GM12878 (cell line): ENCODE measurements around the gene YY1. TPM values are rescaled to one million over a fixed set of nuclear protein-coding genes. Genes with fewer than 3 reads are reported as not detected.

Source experiments
- BMI1 ChIP-seq: fragments of 450-650 bp; IDR thresholded peaks from 2 replicates; pipeline ENCODE4 v1.6.1; 2016; ENCODE audit warnings: mild to moderate bottlenecking, moderate library complexity, borderline replicate concordance
- BRCA1 ChIP-seq: IDR thresholded peaks from 2 replicates; pipeline ENCODE4 v1.6.1; 2011; ENCODE audit warnings: low read depth, low read length, improper control_type of control experiment
- CBX5 ChIP-seq: sonication (generic); IDR thresholded peaks from 2 replicates; pipeline ENCODE4 v1.6.1; 2016; ENCODE audit warnings: low read depth, moderate library complexity, mild to moderate bottlenecking, inconsistent platforms
- CREM ChIP-seq: IDR thresholded peaks from 2 replicates; pipeline ENCODE4 v1.6.1; 2014; ENCODE audit warnings: antibody characterized with exemption, low read depth
- ESRRA ChIP-seq: IDR thresholded peaks from 2 replicates; pipeline ENCODE4 v1.6.1; 2012; ENCODE audit warnings: mild to moderate bottlenecking, low read length, improper control_type of control experiment
- HDAC6 ChIP-seq: fragments of 200-600 bp; sonication (generic); IDR thresholded peaks from one replicate; pipeline ENCODE4 v1.8.0; 2017; ENCODE audit warnings: antibody characterized with exemption; ENCODE audit not compliant: unreplicated experiment
- IRF4 ChIP-seq: IDR thresholded peaks from 2 replicates; pipeline ENCODE4 v1.6.1; 2011; ENCODE audit warnings: low read depth, low read length
- POLR2AphosphoS2 ChIP-seq: IDR thresholded peaks from 2 replicates; pipeline ENCODE4 v1.6.1; 2011; ENCODE audit warnings: low read depth, mild to moderate bottlenecking, low read length, improper control_type of control experiment, moderate library complexity
- POLR2AphosphoS5 ChIP-seq: IDR thresholded peaks from 2 replicates; pipeline ENCODE4 v1.6.1; 2011; ENCODE audit warnings: mild to moderate bottlenecking, low read length, inconsistent platforms
- POU2F2 ChIP-seq: IDR thresholded peaks from 3 replicates; pipeline ENCODE4 v1.6.1; 2011; ENCODE audit warnings: low read depth, mild to moderate bottlenecking, low read length, borderline replicate concordance
- RUNX3 ChIP-seq: IDR thresholded peaks from 2 replicates; pipeline ENCODE4 v1.6.1; 2012; ENCODE audit warnings: low read length, inconsistent platforms
- SIX5 ChIP-seq: IDR thresholded peaks from 2 replicates; pipeline ENCODE4 v1.6.1; 2011; ENCODE audit warnings: mild to moderate bottlenecking, low read depth, low read length, moderate library complexity; ENCODE audit not compliant: severe bottlenecking
- SMAD1 ChIP-seq: fragments of 450-650 bp; IDR thresholded peaks from 2 replicates; pipeline ENCODE4 v1.6.1; 2018; ENCODE audit warnings: mild to moderate bottlenecking, low read depth; ENCODE audit not compliant: partially characterized antibody
- SREBF1 ChIP-seq: IDR thresholded peaks from 2 replicates; pipeline ENCODE4 v1.6.1; 2012; ENCODE audit warnings: mild to moderate bottlenecking, low read length
- STAT1 ChIP-seq: fragments of 450-650 bp; conservative IDR thresholded peaks from 2 replicates; pipeline ENCODE4 v1.6.1; 2014; ENCODE audit warnings: antibody characterized with exemption, mild to moderate bottlenecking
- polyA plus RNA-seq, 11 experiments: library from polyadenylated mRNA; depleted of rRNA in 4 of 11; unstranded in 6 of 11; stranded (reverse) in 5 of 11; fragments of >200 nt; fragmentation: Nextera tagmentation in 4 of 11; fragmentation: Illumina TruSeq in 1 of 11; extraction: Ambion mirVana in 4 of 11; extraction: Trizol in 1 of 11; gene quantifications; 1 replicate in 1 of 11; 2 replicates in 10 of 11; pipeline versions ENCODE4 v1.2.1 to v1.2.3, GENCODE V29; 2011 to 2016; ENCODE audit warnings: inconsistent platforms in 2 of 11, missing spikeins in 2 of 11, low read depth in 1 of 11
- total RNA-seq, 4 experiments: library from RNA; depleted of rRNA in 3 of 4; stranded (reverse); fragments of >200 nt in 3 of 4; fragmentation: Illumina TruSeq in 1 of 4; extraction: Trizol in 1 of 4; gene quantifications; 2 replicates each; pipeline versions ENCODE4 v1.2.1 to v1.2.3, GENCODE V29; 2013 to 2021
- TF ChIP-seq, protein P1 (sequence below): fragments of 450-650 bp; IDR thresholded peaks from 2 replicates; pipeline ENCODE4 v1.6.1; 2017; ENCODE audit warnings: mild to moderate bottlenecking
- TF ChIP-seq, protein P2 (sequence below): fragments of 150-350 bp; IDR thresholded peaks from 2 replicates; pipeline ENCODE4 v1.6.1; 2016; ENCODE audit warnings: low read depth, low read length
- TF ChIP-seq, protein P3 (sequence below): IDR thresholded peaks from 2 replicates; pipeline ENCODE4 v1.6.1; 2011; ENCODE audit warnings: low read depth, low read length, improper control_type of control experiment, borderline replicate concordance
- TF ChIP-seq, protein P4 (sequence below): fragments of 450-650 bp; IDR thresholded peaks from 2 replicates; pipeline ENCODE4 v1.6.1; 2016; ENCODE audit warnings: mild to moderate bottlenecking
- TF ChIP-seq, protein P5 (sequence below): fragments of 450-650 bp; formaldehyde crosslinking; IDR thresholded peaks from 2 replicates; pipeline ENCODE4 v1.5.0; 2022; ENCODE audit warnings: mild to moderate bottlenecking, missing genetic modification characterization

YY1 gene
- total and polyA plus RNA-seq, 10 of the 15 experiments (the other 5 are each of a cell fraction or from before 2014, with no cell fraction given) = 23.7 to 74.0 (median 39.9) TPM

DNA sequence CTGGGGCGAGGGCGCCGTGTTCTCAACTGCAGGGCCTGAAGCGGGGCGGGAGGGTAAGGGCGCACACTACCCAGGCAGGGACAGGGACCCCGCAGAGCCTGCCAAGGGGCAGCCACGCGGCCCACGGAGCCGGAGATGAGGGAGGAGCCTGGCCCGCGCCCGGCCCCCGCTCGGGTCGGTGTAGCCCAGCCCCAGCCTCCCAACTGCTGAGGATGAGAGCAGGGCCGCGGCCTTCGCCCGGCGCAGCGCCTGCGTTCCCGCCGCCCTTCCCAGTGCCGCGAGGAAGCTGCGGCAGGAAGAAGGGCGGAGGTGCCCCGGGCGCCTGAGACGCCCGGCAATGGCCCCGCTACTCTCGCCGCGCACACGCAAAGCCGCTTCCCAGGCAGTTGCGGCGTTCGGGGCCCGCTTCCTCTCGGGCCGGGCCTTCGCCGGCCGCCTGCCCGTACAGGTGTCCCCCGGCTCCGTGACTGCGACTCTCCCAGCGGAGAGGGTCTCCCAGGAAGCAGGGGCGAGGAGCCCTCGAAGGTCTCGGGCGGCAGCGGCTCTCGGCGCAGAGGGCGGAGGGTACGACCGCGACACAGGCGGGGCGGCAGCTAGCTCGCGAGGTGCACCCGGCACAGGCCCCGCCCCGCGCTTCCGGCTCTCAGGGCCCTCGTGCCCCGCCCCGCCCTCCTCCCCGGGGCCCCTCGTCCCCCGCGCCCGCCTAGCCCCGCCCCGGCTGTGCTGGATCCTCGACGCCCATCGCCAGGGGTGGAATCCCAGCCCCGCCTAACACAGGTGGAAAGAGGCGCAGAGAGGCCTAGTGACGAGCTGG is 24.8 kb upstream of the YY1 start (continued):
- TF ChIP-seq POU2F2 = peak; percentile 76; the same call in 2 of the 3 replicates
- TF ChIP-seq, protein P1, sequence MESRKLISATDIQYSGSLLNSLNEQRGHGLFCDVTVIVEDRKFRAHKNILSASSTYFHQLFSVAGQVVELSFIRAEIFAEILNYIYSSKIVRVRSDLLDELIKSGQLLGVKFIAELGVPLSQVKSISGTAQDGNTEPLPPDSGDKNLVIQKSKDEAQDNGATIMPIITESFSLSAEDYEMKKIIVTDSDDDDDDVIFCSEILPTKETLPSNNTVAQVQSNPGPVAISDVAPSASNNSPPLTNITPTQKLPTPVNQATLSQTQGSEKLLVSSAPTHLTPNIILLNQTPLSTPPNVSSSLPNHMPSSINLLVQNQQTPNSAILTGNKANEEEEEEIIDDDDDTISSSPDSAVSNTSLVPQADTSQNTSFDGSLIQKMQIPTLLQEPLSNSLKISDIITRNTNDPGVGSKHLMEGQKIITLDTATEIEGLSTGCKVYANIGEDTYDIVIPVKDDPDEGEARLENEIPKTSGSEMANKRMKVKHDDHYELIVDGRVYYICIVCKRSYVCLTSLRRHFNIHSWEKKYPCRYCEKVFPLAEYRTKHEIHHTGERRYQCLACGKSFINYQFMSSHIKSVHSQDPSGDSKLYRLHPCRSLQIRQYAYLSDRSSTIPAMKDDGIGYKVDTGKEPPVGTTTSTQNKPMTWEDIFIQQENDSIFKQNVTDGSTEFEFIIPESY = no peak
- TF ChIP-seq, protein P2, sequence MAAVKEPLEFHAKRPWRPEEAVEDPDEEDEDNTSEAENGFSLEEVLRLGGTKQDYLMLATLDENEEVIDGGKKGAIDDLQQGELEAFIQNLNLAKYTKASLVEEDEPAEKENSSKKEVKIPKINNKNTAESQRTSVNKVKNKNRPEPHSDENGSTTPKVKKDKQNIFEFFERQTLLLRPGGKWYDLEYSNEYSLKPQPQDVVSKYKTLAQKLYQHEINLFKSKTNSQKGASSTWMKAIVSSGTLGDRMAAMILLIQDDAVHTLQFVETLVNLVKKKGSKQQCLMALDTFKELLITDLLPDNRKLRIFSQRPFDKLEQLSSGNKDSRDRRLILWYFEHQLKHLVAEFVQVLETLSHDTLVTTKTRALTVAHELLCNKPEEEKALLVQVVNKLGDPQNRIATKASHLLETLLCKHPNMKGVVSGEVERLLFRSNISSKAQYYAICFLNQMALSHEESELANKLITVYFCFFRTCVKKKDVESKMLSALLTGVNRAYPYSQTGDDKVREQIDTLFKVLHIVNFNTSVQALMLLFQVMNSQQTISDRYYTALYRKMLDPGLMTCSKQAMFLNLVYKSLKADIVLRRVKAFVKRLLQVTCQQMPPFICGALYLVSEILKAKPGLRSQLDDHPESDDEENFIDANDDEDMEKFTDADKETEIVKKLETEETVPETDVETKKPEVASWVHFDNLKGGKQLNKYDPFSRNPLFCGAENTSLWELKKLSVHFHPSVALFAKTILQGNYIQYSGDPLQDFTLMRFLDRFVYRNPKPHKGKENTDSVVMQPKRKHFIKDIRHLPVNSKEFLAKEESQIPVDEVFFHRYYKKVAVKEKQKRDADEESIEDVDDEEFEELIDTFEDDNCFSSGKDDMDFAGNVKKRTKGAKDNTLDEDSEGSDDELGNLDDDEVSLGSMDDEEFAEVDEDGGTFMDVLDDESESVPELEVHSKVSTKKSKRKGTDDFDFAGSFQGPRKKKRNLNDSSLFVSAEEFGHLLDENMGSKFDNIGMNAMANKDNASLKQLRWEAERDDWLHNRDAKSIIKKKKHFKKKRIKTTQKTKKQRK = no peak
- peak; percentile 89 for TF ChIP-seq POLR2AphosphoS5
- TF ChIP-seq BRCA1 = no peak
- TF ChIP-seq, protein P3, sequence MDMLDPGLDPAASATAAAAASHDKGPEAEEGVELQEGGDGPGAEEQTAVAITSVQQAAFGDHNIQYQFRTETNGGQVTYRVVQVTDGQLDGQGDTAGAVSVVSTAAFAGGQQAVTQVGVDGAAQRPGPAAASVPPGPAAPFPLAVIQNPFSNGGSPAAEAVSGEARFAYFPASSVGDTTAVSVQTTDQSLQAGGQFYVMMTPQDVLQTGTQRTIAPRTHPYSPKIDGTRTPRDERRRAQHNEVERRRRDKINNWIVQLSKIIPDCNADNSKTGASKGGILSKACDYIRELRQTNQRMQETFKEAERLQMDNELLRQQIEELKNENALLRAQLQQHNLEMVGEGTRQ = no peak
- TF ChIP-seq HDAC6 = no peak
- TF ChIP-seq CBX5 = no peak
- TF ChIP-seq RUNX3 = peak; percentile 50
- TF ChIP-seq, protein P4, sequence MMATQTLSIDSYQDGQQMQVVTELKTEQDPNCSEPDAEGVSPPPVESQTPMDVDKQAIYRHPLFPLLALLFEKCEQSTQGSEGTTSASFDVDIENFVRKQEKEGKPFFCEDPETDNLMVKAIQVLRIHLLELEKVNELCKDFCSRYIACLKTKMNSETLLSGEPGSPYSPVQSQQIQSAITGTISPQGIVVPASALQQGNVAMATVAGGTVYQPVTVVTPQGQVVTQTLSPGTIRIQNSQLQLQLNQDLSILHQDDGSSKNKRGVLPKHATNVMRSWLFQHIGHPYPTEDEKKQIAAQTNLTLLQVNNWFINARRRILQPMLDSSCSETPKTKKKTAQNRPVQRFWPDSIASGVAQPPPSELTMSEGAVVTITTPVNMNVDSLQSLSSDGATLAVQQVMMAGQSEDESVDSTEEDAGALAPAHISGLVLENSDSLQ = 0 out of 2 replicates have a peak, but pooled peaks have one; percentile 10
- TF ChIP-seq STAT1 = no peak
- no peak for TF ChIP-seq IRF4
- no peak for TF ChIP-seq SMAD1
- no peak for TF ChIP-seq BMI1
- no peak for TF ChIP-seq SIX5
- TF ChIP-seq CREM = no peak
- peak; percentile 80; the same call in 1 of the 2 replicates for TF ChIP-seq POLR2AphosphoS2
- TF ChIP-seq ESRRA = no peak
- TF ChIP-seq, protein P5, sequence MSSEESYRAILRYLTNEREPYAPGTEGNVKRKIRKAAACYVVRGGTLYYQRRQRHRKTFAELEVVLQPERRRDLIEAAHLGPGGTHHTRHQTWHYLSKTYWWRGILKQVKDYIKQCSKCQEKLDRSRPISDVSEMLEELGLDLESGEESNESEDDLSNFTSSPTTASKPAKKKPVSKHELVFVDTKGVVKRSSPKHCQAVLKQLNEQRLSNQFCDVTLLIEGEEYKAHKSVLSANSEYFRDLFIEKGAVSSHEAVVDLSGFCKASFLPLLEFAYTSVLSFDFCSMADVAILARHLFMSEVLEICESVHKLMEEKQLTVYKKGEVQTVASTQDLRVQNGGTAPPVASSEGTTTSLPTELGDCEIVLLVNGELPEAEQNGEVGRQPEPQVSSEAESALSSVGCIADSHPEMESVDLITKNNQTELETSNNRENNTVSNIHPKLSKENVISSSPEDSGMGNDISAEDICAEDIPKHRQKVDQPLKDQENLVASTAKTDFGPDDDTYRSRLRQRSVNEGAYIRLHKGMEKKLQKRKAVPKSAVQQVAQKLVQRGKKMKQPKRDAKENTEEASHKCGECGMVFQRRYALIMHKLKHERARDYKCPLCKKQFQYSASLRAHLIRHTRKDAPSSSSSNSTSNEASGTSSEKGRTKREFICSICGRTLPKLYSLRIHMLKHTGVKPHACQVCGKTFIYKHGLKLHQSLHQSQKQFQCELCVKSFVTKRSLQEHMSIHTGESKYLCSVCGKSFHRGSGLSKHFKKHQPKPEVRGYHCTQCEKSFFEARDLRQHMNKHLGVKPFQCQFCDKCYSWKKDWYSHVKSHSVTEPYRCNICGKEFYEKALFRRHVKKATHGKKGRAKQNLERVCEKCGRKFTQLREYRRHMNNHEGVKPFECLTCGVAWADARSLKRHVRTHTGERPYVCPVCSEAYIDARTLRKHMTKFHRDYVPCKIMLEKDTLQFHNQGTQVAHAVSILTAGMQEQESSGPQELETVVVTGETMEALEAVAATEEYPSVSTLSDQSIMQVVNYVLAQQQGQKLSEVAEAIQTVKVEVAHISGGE = no peak
- no peak for TF ChIP-seq SREBF1
